ENCODE measurements around the gene BCL2L14.
"Not testable (repeated sequence)": the region's sequence is repeated elsewhere in the genome, so short reads cannot be mapped to it uniquely, and the experiment has no call there.

BCL2L14 gene

DNA sequence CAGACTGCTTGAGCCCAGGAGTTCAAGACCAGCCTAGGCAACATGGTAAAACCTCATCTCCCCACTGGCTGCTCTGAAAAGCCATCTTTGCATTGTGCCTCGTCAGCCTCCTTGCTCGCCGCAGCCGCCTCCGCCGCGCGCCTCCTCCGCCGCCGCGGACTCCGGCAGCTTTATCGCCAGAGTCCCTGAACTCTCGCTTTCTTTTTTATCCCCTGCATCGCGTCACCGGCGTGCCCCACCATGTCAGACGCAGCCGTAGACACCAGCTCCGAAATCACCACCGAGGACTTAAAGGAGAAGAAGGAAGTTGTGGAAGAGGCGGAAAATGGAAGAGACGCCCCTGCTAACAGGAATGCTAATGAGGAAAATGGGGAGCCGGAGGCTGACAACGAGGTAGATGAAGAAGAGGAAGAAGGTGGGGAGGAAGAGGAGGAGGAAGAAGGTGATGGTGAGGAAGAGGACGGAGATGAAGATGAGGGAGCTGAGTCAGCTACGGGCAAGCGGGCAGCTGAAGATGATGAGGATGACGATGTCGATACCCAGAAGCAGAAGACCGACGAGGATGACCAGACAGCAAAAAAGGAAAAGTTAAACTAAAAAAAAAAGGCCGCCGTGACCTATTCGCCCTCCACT, 40.3 kb downstream of the BCL2L14 start:
- not testable (repeated sequence) for DNase-seq

GRCh38 chr12:12115514-12115913, 44.8 kb downstream of the BCL2L14 start:
- DNase-seq, result no peak

DNA sequence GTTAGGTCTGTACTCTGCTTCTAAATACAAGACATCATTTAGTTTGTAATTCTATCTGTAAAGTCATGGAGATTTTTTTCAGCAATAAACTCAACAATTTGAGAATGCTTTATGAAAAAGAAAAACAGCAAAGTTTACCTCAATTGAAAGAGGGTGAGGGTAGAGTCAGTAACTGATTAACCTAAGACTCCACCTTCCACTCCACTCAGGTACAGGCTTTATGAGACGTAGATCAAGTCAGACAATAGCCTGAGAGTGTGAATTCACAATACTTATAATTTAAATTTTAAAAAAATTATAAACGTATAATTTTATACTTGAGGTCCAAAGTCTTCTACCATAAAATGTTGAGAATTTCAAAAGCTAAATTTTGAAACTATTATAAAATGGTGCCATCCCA, 45.9 kb downstream of the BCL2L14 start:
- DNase-seq, result no peak

- DNase-seq, result no peak
Measured at GRCh38 chr12:12121061-12121460, 50.3 kb downstream of the BCL2L14 start.

DNA sequence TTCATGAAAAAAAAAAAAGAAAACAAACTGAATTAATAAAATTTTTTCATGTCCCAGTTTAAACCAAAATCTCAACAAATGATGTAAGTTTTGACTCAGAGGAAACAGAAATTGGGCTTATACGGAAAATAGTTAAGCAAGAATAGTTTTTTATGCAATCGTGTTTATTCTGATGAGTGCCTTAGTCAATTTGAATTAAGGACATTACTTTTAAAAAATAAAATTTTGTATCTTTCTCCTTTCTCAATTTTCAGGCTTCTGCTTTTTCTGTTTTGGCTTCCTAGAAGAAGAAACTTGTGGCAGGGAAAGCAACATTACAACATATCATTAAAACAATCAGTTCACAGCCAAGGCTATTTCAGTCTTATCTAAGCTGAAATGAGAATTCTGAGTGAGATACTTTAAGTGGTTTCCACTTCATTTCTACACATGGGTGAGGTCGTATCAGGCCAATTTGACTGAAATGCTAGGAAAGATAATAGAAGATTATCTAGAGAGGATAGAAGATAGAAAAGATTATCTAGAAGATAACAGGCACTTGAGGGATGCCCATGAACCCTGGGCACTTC, 52.4 kb downstream of the BCL2L14 start:
- DNase-seq, result no peak

GRCh38 chr12:12126551-12126950, 55.8 kb downstream of the BCL2L14 start:
- DNase-seq, result no peak

DNA sequence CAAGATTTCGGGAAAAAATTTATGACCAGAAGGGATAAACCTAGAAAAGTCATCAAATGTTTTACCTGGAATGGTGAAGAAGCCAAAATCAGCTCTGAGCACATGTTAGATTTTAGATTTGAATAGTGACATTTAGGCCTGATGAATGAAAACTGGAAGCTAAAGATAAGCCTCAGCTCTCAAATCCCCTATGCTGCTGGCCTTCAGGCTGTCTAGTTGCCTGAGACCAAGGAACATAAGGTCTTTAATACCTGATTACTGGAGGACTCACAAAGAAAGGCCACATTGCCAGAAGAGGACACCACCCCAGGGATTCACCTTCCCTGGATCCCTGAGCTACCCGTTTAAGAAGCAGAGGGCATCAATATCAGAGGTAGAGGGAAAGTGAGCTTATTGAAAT, 56.6 kb downstream of the BCL2L14 start:
- no peak for DNase-seq

DNA sequence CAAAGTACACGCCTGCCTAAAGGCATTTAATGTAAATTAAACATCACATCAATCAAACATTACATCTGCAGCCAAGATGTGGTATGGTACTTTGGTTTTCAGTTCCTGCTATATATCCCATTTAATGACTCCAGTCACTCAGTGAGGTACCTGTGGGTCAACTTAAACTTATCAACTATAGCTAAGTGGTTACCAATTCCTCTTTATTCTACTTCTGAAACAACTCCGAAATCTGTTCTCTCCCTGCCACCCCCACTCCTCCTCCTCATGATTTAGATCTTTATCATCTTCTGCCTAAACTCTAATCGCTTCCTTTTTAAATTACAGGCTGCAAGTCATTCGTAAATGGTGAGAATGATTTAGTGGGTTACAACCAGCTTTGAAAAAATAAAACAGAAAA, 57.9 kb downstream of the BCL2L14 start:
- DNase-seq, result no peak

DNA sequence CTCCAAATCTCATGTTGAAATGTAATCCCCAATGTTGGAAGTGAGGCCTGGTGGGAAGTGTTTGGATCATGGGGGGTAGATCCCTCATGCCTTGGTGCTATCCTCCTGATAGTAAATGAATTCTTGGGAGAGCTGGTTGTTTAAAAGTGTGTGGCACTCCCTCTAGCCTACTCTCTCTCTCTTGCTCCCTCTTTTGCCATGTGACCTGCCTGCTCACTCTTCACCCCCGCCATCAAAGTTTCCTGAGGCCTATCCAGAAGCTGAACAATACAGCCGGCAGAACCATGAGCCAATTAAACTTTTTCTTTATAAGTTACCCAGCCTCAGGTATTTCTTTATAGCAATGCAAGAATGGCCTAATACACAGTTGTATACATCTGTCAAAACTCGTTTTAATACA, 62.5 kb downstream of the BCL2L14 start:
- DNase-seq, result no peak

DNA sequence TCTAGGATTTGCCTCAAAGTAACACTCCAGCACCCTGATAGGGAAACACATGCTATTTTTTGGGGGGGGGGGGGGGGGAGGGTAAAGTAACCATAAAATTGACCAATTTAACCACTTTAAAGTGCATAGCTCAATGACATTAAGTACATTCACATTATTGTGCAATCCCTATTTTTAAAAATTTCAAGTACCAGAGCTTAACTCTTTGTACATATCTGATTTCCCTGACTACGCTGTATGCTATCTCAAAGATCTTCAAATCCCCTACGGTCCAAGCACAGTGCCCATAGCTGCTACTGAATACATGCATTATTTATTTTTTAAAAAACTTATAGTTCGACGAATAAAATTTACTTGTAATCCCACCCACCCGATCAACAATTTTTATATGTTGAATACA, 63.0 kb downstream of the BCL2L14 start:
- DNase-seq, result no peak

DNA sequence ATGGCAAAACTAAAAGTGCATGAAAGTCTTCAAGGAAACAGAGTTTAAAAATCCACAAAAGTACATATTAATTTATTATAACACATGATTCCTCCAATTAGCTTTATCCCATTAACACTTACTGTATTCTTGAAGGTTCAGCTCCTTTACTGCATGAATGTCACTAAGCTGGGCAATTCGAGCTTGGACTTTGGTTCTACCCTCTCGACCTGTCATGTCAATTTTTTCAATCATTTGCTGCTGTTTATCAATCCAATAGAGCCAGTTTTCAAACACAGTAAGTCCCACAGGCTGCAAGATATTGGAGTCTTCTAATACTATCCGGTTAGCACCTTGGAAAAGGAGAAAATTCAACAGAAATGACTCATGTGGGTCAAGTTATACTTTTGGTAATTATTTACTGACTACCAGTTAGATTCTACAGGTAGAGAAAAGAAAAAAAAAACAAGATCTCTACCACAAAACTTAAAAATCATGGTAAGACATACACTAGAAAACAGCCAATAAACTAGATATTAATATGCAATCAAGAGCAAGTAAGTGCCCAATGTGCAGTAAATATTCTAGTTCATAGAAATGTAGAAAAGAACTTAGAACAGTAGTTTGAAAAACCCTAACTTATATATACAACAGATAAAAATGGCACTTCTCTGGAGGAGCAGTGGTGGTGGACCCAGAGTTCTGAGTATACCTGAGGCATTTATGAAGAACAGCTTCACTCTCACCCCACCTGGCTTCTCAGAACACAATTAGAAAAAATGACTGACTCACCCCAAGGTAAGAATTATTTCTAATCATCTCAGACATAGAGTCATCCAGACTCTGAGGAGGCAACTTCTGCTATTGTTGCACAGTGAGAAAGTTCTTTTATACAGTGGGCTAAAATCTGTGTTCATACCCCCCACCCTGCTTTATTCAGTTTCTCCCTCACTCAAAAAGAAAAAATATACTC, 67.7 kb downstream of the BCL2L14 start:
- no peak for DNase-seq

DNA sequence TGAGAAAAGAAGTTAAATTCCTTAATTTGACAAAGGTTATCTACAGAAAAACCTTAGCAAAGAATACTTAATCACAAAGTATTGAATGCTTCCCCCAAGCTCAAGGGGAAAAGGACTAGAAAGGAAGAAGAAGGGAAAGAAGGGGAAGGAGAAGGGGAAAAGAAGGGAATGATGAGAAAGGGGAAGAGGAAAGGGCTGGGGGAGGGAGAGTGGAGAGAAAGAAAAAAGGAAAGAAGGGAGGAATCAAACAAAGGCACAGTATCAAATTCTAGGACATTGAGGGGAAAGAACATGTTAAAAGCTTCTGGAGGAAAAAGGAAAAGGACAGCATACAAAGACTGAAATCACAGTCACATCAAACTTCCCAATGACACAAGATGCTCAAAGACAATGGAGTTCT, 70.3 kb downstream of the BCL2L14 start:
- DNase-seq, result no peak

DNA sequence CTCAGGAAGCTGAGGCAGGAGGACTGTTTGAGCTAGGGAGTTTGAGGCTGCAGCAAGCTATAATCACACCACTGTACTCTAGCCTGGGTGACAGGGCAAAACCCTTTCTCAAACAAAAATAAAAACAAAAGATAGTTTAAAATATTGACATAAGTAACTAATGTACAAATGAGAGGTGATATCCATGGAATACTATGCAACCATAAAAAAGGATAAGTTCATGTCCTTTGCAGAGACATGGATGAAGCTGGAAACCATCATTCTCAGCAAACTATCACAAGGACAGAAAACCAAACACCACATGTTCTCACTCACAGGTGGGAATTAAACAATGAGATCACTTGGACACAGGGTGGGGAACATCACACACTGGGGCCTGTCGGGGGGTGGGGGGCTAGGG, 73.8 kb downstream of the BCL2L14 start:
- not testable (repeated sequence) for DNase-seq

DNA sequence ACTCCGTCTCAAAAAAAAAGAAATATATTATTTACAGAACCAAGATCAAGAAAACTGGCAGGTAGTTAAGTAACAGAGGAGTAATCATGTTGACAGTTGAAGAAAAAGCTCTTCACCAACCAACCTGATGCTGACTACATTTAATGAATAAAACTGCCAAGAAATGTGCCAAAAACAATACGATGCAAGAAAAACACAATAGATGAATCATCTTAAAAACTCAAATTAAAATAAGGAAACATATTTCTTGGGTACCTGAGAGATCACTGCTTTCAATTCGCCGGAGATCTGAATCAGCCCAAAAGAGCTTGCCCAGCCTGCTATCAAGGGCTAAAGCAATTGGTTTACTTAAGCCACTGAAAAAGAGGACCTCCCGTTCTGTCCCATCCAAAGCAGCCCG, 76.4 kb downstream of the BCL2L14 start:
- no peak for DNase-seq
